Measurements from ENCODE around the gene PDZD2. TPM values are rescaled to one million over a fixed set of nuclear protein-coding genes. Genes with fewer than 3 reads are reported as not detected.

PDZD2 gene
- total and polyA plus RNA-seq, 2 experiments from 2014 or later: 8.3 to 16.9 TPM

DNA sequence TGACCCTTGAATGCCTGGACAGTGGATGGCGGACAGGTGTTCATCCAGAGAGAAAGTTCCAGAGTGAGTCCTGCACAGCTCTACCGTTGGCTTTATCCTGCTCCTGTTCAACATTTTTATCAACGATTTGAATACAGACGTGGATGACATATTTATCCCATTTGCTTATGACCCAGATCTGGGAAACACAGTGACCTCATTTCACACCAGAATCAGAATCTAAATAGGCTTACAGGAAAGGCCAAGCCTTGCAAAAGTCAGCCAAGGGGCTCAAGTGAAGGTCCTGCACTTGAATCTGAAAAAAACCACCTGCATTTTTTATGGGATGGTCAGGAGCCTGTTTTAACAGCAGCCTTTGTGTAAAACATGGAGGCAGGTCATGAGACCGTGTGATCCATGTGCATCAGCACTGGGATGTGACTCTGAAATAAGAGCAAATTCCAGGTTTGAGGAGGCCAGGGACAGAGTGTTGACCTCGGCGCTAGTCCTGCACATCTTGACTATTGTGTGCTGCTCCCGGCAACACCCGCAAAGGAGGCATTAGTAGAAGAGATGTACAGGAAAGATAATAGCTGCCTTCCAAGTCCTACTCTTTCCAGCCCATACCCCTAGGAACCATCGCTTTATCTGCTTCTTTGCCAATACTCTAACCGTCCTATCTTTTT lies 18.5 kb downstream of the PDZD2 start (continued):
- TF ChIP-seq ZNF462 (CRISPR knock-in tag; IDR thresholded peaks at IDR 0.05) (no peak), EZH2phosphoT487 (IDR thresholded peaks at IDR 0.05; ENCODE audit: unreplicated experiment) (no peak), NANOG (IDR thresholded peaks at IDR 0.05; ENCODE audit: borderline replicate concordance) (no peak), STAT1 (IDR thresholded peaks at IDR 0.05; ENCODE audit: unreplicated experiment) (no peak), POLR2AphosphoS5 (IDR thresholded peaks at IDR 0.05; ENCODE audit: low read depth) (no peak), EZH2 (IDR thresholded peaks at IDR 0.05; ENCODE audit: low read depth, unreplicated experiment) (no peak)
- TF ChIP-seq, protein P1, sequence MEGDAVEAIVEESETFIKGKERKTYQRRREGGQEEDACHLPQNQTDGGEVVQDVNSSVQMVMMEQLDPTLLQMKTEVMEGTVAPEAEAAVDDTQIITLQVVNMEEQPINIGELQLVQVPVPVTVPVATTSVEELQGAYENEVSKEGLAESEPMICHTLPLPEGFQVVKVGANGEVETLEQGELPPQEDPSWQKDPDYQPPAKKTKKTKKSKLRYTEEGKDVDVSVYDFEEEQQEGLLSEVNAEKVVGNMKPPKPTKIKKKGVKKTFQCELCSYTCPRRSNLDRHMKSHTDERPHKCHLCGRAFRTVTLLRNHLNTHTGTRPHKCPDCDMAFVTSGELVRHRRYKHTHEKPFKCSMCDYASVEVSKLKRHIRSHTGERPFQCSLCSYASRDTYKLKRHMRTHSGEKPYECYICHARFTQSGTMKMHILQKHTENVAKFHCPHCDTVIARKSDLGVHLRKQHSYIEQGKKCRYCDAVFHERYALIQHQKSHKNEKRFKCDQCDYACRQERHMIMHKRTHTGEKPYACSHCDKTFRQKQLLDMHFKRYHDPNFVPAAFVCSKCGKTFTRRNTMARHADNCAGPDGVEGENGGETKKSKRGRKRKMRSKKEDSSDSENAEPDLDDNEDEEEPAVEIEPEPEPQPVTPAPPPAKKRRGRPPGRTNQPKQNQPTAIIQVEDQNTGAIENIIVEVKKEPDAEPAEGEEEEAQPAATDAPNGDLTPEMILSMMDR (conservative IDR thresholded peaks at IDR 0.05; ENCODE audit: low read depth in 2 of 2): no peak
- TF ChIP-seq, protein P2, sequence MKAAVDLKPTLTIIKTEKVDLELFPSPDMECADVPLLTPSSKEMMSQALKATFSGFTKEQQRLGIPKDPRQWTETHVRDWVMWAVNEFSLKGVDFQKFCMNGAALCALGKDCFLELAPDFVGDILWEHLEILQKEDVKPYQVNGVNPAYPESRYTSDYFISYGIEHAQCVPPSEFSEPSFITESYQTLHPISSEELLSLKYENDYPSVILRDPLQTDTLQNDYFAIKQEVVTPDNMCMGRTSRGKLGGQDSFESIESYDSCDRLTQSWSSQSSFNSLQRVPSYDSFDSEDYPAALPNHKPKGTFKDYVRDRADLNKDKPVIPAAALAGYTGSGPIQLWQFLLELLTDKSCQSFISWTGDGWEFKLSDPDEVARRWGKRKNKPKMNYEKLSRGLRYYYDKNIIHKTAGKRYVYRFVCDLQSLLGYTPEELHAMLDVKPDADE (IDR thresholded peaks at IDR 0.05): no peak

Data from GM23338 (cell line).